ENCODE results near the gene RMDN3. TPM values are rescaled to one million over a fixed set of nuclear protein-coding genes. Genes with fewer than 3 reads are reported as not detected.

RMDN3 gene
- total RNA-seq, 1 experiment from 2014 or later = 28.3 TPM

DNA sequence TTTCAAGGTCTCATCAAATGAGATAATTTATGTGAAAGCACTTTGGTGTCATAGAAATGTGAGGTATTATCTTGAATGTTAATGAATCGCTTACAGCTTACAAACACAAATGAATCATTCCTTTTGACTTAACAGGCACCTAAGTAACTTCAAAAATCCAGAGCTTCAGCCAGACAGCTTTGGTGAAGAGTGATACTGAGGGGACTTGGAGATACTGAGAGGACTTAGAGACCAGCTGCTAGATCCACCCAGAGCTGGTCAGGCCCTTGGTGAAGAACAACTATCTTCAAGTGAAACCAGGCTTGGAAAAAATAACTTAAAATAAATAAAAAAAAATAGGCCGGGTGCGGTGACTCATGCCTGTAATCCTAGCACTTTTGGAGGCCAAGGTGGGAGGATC, 35.7 kb upstream of the RMDN3 start:
- no peak overlapping the region for H3K56ac ChIP-seq (ENCODE audit: insufficient read length, low read depth, low read length)
- no peak overlapping the region for H3K23ac ChIP-seq (ENCODE audit: insufficient read length, low read depth, low read length)
- no peak overlapping the region for H3K18ac ChIP-seq (ENCODE audit: insufficient read length, low read depth, low read length)
- H3K79me2 ChIP-seq (ENCODE audit: insufficient read depth, low read length) = no peaks in the 10 kb centered on the region
- H2BK15ac ChIP-seq (ENCODE audit: low read depth, low read length) = no peak overlapping the region
- Mint-ChIP-seq H3K4me1 (peaks cover 38 to 39% of the 10 kb centered on the region in 2 experiments), H3K9me3 (no peaks in the 10 kb centered on the region), H3K36me3 (ENCODE audit: insufficient read depth in 1 of 3, low read depth in 3 of 3) (peaks cover 6 to 14% (median 13%) of the 10 kb centered on the region in 3 experiments; a peak in 5 of 7 replicates), H3K4me3 (no peak overlapping the region), H3K27me3 (ENCODE audit: low read depth) (no peaks in the 10 kb centered on the region), H3K27ac (no peak overlapping the region)
- WGBS (ENCODE audit: extremely low coverage, insufficient read length, low lambda C conversion rate) = no CpG with 5 or more reads among the region's 3 CpGs
- no peak overlapping the region for H3K4me2 ChIP-seq (ENCODE audit: insufficient read depth, insufficient read length, low read length)
- no peak overlapping the region for H3K9ac ChIP-seq (ENCODE audit: extremely low read depth, insufficient read length, low read length)
- H3K14ac ChIP-seq (ENCODE audit: insufficient read depth, low read length) = no peak overlapping the region
- no peak overlapping the region for H2BK12ac ChIP-seq (ENCODE audit: insufficient read length, low read depth, low read length)
- H3K9me3 ChIP-seq (ENCODE audit: control insufficient read depth, low read depth, low read length) = no peaks in the 10 kb centered on the region
- no peak overlapping the region for H2BK5ac ChIP-seq (ENCODE audit: insufficient read length, low read length)
- no peaks in the 10 kb centered on the region for H3K27me3 ChIP-seq (ENCODE audit: insufficient read depth, low read length)
- H4K5ac ChIP-seq (ENCODE audit: insufficient read length, low read depth, low read length) = no peak overlapping the region
- no peaks in the 10 kb centered on the region for H4K20me1 ChIP-seq (ENCODE audit: control insufficient read depth, insufficient read depth, insufficient read length)
- H4K91ac ChIP-seq (ENCODE audit: insufficient read length, low read depth, low read length) = no peak overlapping the region
- no peak overlapping the region for H2BK120ac ChIP-seq (ENCODE audit: low read depth, low read length, poor library complexity, severe bottlenecking)
- no peak overlapping the region for H4K8ac ChIP-seq (replicated peaks; ENCODE audit: insufficient read length, low read depth, low read length)
- TF ChIP-seq, protein P1, sequence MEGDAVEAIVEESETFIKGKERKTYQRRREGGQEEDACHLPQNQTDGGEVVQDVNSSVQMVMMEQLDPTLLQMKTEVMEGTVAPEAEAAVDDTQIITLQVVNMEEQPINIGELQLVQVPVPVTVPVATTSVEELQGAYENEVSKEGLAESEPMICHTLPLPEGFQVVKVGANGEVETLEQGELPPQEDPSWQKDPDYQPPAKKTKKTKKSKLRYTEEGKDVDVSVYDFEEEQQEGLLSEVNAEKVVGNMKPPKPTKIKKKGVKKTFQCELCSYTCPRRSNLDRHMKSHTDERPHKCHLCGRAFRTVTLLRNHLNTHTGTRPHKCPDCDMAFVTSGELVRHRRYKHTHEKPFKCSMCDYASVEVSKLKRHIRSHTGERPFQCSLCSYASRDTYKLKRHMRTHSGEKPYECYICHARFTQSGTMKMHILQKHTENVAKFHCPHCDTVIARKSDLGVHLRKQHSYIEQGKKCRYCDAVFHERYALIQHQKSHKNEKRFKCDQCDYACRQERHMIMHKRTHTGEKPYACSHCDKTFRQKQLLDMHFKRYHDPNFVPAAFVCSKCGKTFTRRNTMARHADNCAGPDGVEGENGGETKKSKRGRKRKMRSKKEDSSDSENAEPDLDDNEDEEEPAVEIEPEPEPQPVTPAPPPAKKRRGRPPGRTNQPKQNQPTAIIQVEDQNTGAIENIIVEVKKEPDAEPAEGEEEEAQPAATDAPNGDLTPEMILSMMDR (conservative IDR thresholded peaks at IDR 0.05) = no peak
- no peaks in the 10 kb centered on the region for H3K23me2 ChIP-seq (ENCODE audit: insufficient read length, low read depth, low read length, poor library complexity, severe bottlenecking)
- no peak for DNase-seq
- H2BK20ac ChIP-seq (ENCODE audit: low read depth, low read length, poor library complexity, severe bottlenecking) = no peak overlapping the region
- H2AFZ ChIP-seq (ENCODE audit: low read length) = no peak overlapping the region
- no peak overlapping the region for H3K27ac ChIP-seq (ENCODE audit: insufficient read length, low read depth, low read length)
- H2AK5ac ChIP-seq (ENCODE audit: insufficient read length, low read length) = no peak overlapping the region
- peaks cover 4% of the 10 kb centered on the region for H3K79me1 ChIP-seq (ENCODE audit: insufficient read depth, low read depth, low read length, poor library complexity, severe bottlenecking)
- no peak overlapping the region for H3K4ac ChIP-seq (ENCODE audit: low read depth, low read length)
- peaks cover 9% of the 10 kb centered on the region; the same call in 1 of the 2 replicates for H3K4me1 ChIP-seq (ENCODE audit: insufficient read depth, low read length)
- H3T11ph ChIP-seq (ENCODE audit: low read length) = no peak overlapping the region

Measured in H9 (cell line).